Measurements from ENCODE around the gene NOP58.

DNA sequence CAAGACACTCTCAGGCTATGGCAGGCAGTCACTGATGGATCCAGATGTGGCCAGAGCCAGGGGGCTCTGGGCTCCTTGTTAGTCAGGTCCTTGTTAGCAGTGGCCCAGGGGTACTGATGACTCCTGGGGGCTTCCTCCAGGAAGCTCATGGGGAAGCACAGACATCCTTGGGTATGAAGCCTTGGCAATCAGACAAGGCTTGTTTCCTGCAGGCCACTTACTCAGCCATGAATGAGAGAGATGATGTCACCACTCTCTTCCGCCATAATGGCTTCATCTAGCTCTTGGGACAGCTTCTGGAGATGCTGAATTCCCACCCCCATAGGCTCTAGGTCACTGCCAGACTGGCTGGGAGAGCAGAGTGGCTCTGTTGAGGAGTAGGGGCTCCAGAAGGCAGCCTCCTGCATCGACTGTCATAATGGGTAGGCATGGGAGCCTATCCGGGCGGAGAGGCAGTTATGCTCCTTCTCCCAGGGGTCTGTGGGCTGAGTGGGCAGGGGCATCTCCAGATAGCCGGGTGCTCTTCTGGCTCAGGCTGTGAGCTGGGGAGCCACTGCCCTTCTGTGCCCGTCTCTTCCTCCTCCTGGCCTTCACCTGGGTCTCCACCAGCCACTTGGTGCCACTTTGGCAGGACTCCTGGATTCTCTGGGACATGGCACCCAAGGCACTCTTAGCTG lies 70.4 kb downstream of the NOP58 start:
- TF ChIP-seq EP300 (IDR thresholded peaks at IDR 0.05; ENCODE audit: borderline replicate concordance in 1 of 2, control insufficient read depth in 1 of 2, low read depth in 2 of 2, low read length in 2 of 2) = no peak
- no peak for TF ChIP-seq NRF1 (conservative IDR thresholded peaks at IDR 0.05; ENCODE audit: low read depth, low read length)
- TF ChIP-seq FOXM1 (IDR thresholded peaks at IDR 0.05; ENCODE audit: low read depth, low read length) = no peak
- TF ChIP-seq GABPA (IDR thresholded peaks at IDR 0.05; ENCODE audit: low read depth) = no peak
- TF ChIP-seq, protein P1, sequence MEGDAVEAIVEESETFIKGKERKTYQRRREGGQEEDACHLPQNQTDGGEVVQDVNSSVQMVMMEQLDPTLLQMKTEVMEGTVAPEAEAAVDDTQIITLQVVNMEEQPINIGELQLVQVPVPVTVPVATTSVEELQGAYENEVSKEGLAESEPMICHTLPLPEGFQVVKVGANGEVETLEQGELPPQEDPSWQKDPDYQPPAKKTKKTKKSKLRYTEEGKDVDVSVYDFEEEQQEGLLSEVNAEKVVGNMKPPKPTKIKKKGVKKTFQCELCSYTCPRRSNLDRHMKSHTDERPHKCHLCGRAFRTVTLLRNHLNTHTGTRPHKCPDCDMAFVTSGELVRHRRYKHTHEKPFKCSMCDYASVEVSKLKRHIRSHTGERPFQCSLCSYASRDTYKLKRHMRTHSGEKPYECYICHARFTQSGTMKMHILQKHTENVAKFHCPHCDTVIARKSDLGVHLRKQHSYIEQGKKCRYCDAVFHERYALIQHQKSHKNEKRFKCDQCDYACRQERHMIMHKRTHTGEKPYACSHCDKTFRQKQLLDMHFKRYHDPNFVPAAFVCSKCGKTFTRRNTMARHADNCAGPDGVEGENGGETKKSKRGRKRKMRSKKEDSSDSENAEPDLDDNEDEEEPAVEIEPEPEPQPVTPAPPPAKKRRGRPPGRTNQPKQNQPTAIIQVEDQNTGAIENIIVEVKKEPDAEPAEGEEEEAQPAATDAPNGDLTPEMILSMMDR (IDR thresholded peaks at IDR 0.05 in 2 of 3, conservative IDR thresholded peaks at IDR 0.05 in 1 of 3; ENCODE audit: control insufficient read depth in 2 of 3, extremely low read depth in 1 of 3, insufficient read depth in 1 of 3, low read depth in 3 of 3, low read length in 3 of 3) = no peak
- TF ChIP-seq E2F4 (IDR thresholded peaks at IDR 0.05; ENCODE audit: low read depth, low read length) = no peak
- TF ChIP-seq, protein P2, sequence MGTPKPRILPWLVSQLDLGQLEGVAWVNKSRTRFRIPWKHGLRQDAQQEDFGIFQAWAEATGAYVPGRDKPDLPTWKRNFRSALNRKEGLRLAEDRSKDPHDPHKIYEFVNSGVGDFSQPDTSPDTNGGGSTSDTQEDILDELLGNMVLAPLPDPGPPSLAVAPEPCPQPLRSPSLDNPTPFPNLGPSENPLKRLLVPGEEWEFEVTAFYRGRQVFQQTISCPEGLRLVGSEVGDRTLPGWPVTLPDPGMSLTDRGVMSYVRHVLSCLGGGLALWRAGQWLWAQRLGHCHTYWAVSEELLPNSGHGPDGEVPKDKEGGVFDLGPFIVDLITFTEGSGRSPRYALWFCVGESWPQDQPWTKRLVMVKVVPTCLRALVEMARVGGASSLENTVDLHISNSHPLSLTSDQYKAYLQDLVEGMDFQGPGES (IDR thresholded peaks at IDR 0.05) = no peak
- TF ChIP-seq SMC3 (IDR thresholded peaks at IDR 0.05; ENCODE audit: borderline replicate concordance, low read length) = no peak

All from GM12878 (cell line).